Natural killer cell treated with Interleukin-12 subunit alpha and Interleukin-12 subunit beta and Interleukin-15 and Interleukin-18, amount 100 ng/mL, for 72 hours (primary cell): ENCODE data around the gene IL19. TPM values are rescaled to one million over a fixed set of nuclear protein-coding genes. Genes with fewer than 3 reads are reported as not detected.
A peak's percentile ranks its signal among the peaks of the same experiment; 100 is the strongest.

Experiments
- ATAC-seq, 2 donors: fragments of 150-1000 bp; cut with Tn5 transposase in 1 of 2; sonication (Bioruptor Pico), chemical (Tn5 transposase) in 1 of 2; 2 replicates each; pipeline ENCODE4 v1.10.0; 2021
- DNase-seq: peaks from one replicate; pipeline ENCODE4 v3.0.0; 2022; ENCODE audit warnings: low spot score
- H3K27ac Mint-ChIP-seq, 2 donors: 1 replicate in 1 of 2; 2 replicates in 1 of 2; pipeline ENCODE4 v1.8.0; 2022; ENCODE audit warnings: mixed read lengths in 2 of 2, mild to moderate bottlenecking in 1 of 2, moderate library complexity in 1 of 2
- H3K27me3 Mint-ChIP-seq, 2 donors: 1 replicate in 1 of 2; 2 replicates in 1 of 2; pipeline ENCODE4 v1.8.0; 2022; ENCODE audit warnings: mixed read lengths in 2 of 2
- H3K36me3 Mint-ChIP-seq: one replicate; pipeline ENCODE4 v1.8.0; 2022; ENCODE audit warnings: mixed read lengths
- H3K4me1 Mint-ChIP-seq, 2 donors: 1 replicate in 1 of 2; 2 replicates in 1 of 2; pipeline ENCODE4 v1.8.0; 2022; ENCODE audit warnings: low read depth in 2 of 2, mixed read lengths in 2 of 2, mild to moderate bottlenecking in 1 of 2
- H3K4me3 Mint-ChIP-seq: one replicate; pipeline ENCODE4 v1.8.0; 2022; ENCODE audit warnings: mixed read lengths
- H3K9me3 Mint-ChIP-seq: 2 replicates; pipeline ENCODE4 v1.8.0; 2022; ENCODE audit warnings: mixed read lengths
- total RNA-seq, 2 donors: library from RNA; stranded (reverse); gene quantifications; one replicate each; pipeline ENCODE4 v1.2.3, GENCODE V29; 2022

IL19 gene
- total RNA-seq, 2 donors from 2014 or later: not detected

GRCh38 chr1:206828765-206829164 is 58.2 kb downstream of the IL19 start:
- ATAC-seq (no peak), DNase-seq (no peak)
- peaks cover 0 to 15% of the 10 kb centered on the region in 2 donors for H3K27me3 Mint-ChIP-seq
- peaks cover 29 to 37% of the 10 kb centered on the region in 2 donors for H3K4me1 Mint-ChIP-seq
- H3K4me3 Mint-ChIP-seq: peak overlapping the region; percentile 12
- no peaks in the 10 kb centered on the region for H3K9me3 Mint-ChIP-seq
- no peak overlapping the region for H3K27ac Mint-ChIP-seq
- no peaks in the 10 kb centered on the region for H3K36me3 Mint-ChIP-seq

- peak overlapping the region in 1 of 2 donors; percentile 1 for H3K27ac Mint-ChIP-seq
- no peaks in the 10 kb centered on the region for H3K36me3 Mint-ChIP-seq
- H3K9me3 Mint-ChIP-seq: no peaks in the 10 kb centered on the region
- ATAC-seq (peak in 1 of 2 donors; percentile 12), DNase-seq (no peak)
- H3K27me3 Mint-ChIP-seq: peaks cover 0 to 15% of the 10 kb centered on the region in 2 donors
- peaks cover 29 to 34% of the 10 kb centered on the region in 2 donors for H3K4me1 Mint-ChIP-seq
- H3K4me3 Mint-ChIP-seq: peak overlapping the region; percentile 12
Measured at GRCh38 chr1:206829282-206829681, 58.7 kb downstream of the IL19 start.

DNA sequence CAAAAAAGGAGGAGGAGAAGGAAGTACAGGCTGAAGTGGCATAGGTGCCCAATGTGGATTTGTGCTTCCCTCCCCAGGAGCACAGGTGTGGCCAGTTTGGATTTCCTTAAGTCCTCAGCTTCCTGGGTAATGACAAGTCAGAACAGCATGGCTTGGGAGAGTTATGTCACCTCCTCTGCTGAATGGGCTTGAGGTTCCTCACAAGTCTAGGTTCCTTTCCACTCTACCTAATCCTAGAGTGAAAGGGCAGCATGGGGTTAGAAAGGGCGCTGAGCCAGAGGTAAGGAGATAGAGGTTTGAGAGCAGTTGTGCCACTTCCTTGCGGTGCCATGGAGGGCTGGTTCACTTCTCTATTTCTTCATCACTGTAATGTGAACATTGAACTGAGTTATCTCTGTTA is 59.3 kb downstream of the IL19 start:
- no peak for DNase-seq
- peak overlapping the region in 1 of 2 donors; percentile 1 for H3K27ac Mint-ChIP-seq
- H3K4me3 Mint-ChIP-seq: no peak overlapping the region

DNA sequence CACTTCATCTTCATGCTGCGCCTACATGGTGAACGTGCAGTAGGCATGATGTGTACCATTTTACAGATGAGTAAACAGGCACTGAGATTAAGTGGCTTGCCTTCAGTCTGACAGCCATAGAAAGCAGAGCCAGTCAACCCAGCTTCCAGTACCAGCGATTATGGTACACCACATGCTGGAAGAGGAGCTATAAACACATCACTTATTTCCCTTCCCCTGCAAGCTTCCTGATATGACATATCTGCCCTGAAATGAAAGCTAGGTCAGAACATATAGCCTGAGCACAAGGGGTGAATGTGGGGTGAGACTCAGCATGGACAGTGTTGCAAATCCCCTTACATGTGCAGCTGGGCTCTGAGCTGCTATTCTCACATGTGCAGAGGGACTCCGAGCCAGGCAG is 61.1 kb downstream of the IL19 start:
- peaks cover 29 to 31% of the 10 kb centered on the region in 2 donors for H3K4me1 Mint-ChIP-seq
- no peak for ATAC-seq
- no peak for DNase-seq
- peaks cover 0 to 18% of the 10 kb centered on the region in 2 donors for H3K27me3 Mint-ChIP-seq
- no peaks in the 10 kb centered on the region for H3K36me3 Mint-ChIP-seq
- H3K4me3 Mint-ChIP-seq: no peak overlapping the region
- H3K27ac Mint-ChIP-seq: no peak overlapping the region
- no peaks in the 10 kb centered on the region for H3K9me3 Mint-ChIP-seq

More for the DNA sequence above, 59.3 kb downstream of the IL19 start:
- Mint-ChIP-seq H3K27me3 (peaks cover 0 to 18% of the 10 kb centered on the region in 2 donors), H3K4me1 (peaks cover 29 to 33% of the 10 kb centered on the region in 2 donors), H3K36me3 (no peaks in the 10 kb centered on the region), H3K9me3 (no peaks in the 10 kb centered on the region)
- peak in 1 of 2 donors; percentile 65 for ATAC-seq

- ATAC-seq (no peak), DNase-seq (no peak)
- Mint-ChIP-seq H3K4me1 (peaks cover 28 to 29% of the 10 kb centered on the region in 2 donors), H3K9me3 (no peaks in the 10 kb centered on the region), H3K4me3 (no peak overlapping the region), H3K27ac (no peak overlapping the region), H3K27me3 (peaks cover 7 to 20% of the 10 kb centered on the region in 2 donors), H3K36me3 (no peaks in the 10 kb centered on the region)
Measured at GRCh38 chr1:206832352-206832880, 61.8 kb downstream of the IL19 start.

DNA sequence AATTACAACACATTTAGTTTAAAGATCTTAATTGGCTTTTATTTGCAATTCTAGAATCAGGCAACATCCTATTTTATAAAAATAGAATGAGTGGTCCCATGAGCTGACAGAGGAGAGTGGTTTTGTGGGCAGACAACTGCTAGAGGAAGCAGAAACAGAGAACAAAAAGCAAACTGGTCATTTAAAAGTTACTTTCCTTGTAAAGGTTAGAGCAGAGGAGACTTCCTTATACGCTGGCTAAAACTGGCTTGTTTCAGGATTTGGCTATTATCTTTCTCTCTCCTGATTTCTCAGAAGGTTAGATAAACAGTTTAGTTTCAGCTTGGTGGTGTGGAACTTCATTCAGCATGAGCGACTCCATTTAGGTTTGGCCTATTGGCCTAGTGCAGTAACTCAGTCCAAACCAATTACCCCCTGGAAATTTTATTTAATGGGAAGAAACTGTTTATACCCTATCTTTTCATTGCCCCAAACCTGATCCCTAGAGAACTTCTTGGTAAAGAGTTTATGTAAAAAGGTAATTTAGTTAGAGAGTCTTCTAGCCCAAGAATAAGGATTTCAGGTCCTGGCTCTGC is 62.6 kb downstream of the IL19 start:
- H3K27ac Mint-ChIP-seq: no peak overlapping the region
- no peaks in the 10 kb centered on the region for H3K9me3 Mint-ChIP-seq
- no peaks in the 10 kb centered on the region for H3K36me3 Mint-ChIP-seq
- H3K4me3 Mint-ChIP-seq: no peak overlapping the region
- H3K27me3 Mint-ChIP-seq: peaks cover 9 to 20% of the 10 kb centered on the region in 2 donors
- peaks cover 28 to 29% of the 10 kb centered on the region in 2 donors for H3K4me1 Mint-ChIP-seq
- DNase-seq (no peak), ATAC-seq (no peak)

DNA sequence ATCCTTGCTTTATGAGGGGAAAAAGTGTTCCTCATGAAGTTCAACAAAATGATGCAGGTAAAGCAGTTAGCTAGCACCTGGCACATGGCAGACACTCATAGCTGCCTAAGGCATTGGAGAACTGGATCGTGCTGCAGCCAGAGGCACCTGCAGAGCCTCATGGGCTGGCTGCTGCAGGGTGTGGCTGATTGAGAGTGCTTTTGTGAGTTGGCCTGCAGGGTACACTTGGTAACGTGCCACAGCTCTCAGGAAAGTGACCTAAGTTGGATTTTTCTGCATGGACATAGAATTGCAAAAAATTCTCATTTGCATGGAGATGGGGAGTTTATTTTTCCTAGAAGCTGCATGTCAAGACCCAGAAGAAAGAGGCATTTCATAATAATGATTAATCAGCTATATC is 63.2 kb downstream of the IL19 start:
- Mint-ChIP-seq H3K27me3 (peaks cover 9 to 20% of the 10 kb centered on the region in 2 donors), H3K36me3 (no peaks in the 10 kb centered on the region), H3K9me3 (no peaks in the 10 kb centered on the region), H3K4me1 (peaks cover 28 to 29% of the 10 kb centered on the region in 2 donors), H3K4me3 (no peak overlapping the region), H3K27ac (no peak overlapping the region)
- no peak for ATAC-seq
- DNase-seq: no peak

- Mint-ChIP-seq H3K27ac (no peak overlapping the region), H3K4me3 (no peak overlapping the region), H3K9me3 (no peaks in the 10 kb centered on the region), H3K27me3 (peaks cover 11 to 17% of the 10 kb centered on the region in 2 donors), H3K4me1 (peaks cover 23 to 24% of the 10 kb centered on the region in 2 donors), H3K36me3 (no peaks in the 10 kb centered on the region)
- DNase-seq: no peak
- no peak for ATAC-seq
Measured at GRCh38 chr1:206834217-206834616, 63.6 kb downstream of the IL19 start.

DNA sequence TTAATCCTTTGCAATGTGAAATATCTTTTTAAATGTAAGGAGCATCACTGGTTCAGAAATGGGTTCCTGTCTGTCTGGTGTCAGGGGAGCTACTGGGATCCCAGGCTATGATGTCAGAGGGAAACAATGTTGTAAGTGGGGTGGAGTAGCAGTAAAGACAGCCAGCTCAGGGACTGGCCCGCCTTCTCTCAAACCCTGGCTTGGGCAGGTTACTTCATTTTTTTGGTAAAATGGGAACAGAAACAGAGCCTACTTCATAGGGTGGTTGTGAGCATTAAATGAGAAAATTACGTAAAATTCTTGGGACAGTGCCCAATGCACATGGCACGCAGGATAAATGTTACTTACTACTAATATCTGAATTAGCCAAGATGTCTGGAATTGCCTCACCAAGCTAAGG is 64.1 kb downstream of the IL19 start:
- H3K9me3 Mint-ChIP-seq: no peaks in the 10 kb centered on the region
- H3K4me3 Mint-ChIP-seq: no peak overlapping the region
- H3K27ac Mint-ChIP-seq: no peak overlapping the region
- H3K36me3 Mint-ChIP-seq: no peaks in the 10 kb centered on the region
- no peak for ATAC-seq
- peaks cover 15 to 16% of the 10 kb centered on the region in 2 donors for H3K27me3 Mint-ChIP-seq
- peaks cover 19% of the 10 kb centered on the region in 2 donors for H3K4me1 Mint-ChIP-seq
- no peak for DNase-seq

GRCh38 chr1:206835186-206835585 is 64.6 kb downstream of the IL19 start:
- Mint-ChIP-seq H3K4me3 (no peak overlapping the region), H3K36me3 (no peaks in the 10 kb centered on the region), H3K4me1 (peaks cover 14 to 15% of the 10 kb centered on the region in 2 donors), H3K27me3 (peaks cover 15 to 19% of the 10 kb centered on the region in 2 donors), H3K27ac (no peak overlapping the region), H3K9me3 (no peaks in the 10 kb centered on the region)
- DNase-seq (no peak), ATAC-seq (no peak)

DNA sequence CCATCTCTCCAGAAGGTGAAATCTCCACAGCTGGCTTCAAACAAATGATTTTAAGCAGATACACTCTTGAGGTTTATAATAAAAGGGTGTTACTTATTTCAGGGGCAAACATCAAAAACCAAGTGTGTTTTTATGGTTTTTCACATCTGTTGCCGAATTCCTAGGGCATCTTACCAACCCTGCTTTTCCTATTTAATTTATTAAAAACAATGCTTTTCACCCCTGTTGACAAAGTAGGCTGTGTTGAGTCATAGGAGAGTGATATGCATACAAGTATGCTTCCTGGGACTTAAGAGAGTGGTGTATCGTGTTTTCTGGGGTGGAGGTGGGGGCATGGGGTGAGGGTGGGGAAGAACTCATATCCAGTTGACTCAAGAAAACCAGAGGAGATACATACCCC is 65.5 kb downstream of the IL19 start:
- Mint-ChIP-seq H3K9me3 (no peaks in the 10 kb centered on the region), H3K36me3 (no peaks in the 10 kb centered on the region), H3K27ac (no peak overlapping the region), H3K4me1 (peaks cover 11% of the 10 kb centered on the region in 2 donors), H3K27me3 (peaks cover 17 to 19% of the 10 kb centered on the region in 2 donors), H3K4me3 (no peak overlapping the region)
- ATAC-seq (no peak), DNase-seq (no peak)

DNA sequence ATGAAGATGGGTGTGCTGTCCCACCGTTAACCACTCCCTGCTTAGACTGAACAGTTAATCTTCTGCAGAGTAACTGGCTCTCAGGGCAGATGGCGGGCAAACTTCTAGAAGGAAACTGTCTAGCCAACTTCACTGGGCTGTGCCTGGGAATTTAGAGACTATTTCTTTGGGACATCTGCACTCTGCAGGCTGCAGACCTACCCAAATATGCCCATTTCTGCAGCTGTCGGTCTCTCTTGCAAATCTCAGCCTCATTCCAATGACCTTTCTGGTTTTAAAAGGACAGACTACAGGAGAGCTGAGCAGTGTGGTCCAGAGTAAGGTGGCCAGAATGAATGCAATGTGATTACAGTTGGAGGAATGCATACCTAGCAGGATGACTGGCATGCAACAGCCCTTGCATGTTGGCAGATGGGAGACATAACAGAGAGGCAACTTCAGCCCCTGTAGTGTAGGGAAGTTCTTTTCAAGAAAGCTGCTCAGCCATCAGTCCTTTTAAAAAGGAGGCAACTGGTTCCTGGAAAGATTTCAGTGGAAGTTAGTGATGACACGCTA is 68.5 kb downstream of the IL19 start:
- no peaks in the 10 kb centered on the region for H3K9me3 Mint-ChIP-seq
- H3K27me3 Mint-ChIP-seq: peaks cover 16 to 19% of the 10 kb centered on the region in 2 donors
- no peaks in the 10 kb centered on the region for H3K36me3 Mint-ChIP-seq
- no peak overlapping the region for H3K4me3 Mint-ChIP-seq
- H3K27ac Mint-ChIP-seq: no peak overlapping the region
- no peak for ATAC-seq
- no peak for DNase-seq
- H3K4me1 Mint-ChIP-seq: no peaks in the 10 kb centered on the region

DNA sequence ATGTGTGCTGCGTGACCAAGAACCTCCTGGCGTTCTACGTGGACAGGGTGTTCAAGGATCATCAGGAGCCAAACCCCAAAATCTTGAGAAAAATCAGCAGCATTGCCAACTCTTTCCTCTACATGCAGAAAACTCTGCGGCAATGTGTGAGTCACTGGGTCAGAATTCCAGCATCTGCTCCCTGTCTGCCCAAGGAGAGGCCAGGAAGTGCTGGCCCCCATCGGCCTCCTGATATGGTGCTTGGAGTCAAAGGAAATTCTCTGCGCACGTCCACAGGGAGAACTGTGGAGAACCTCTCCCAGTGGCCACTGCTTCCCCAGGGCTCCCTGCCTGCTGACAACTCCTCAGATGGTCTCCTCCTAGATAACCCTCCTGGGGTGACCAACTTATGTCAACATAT is 69.3 kb downstream of the IL19 start:
- ATAC-seq (no peak), DNase-seq (no peak)
- H3K27me3 Mint-ChIP-seq: peaks cover 12 to 19% of the 10 kb centered on the region in 2 donors
- no peaks in the 10 kb centered on the region for H3K36me3 Mint-ChIP-seq
- H3K4me1 Mint-ChIP-seq: no peaks in the 10 kb centered on the region
- H3K4me3 Mint-ChIP-seq: no peak overlapping the region
- no peak overlapping the region for H3K27ac Mint-ChIP-seq
- H3K9me3 Mint-ChIP-seq: no peaks in the 10 kb centered on the region

DNA sequence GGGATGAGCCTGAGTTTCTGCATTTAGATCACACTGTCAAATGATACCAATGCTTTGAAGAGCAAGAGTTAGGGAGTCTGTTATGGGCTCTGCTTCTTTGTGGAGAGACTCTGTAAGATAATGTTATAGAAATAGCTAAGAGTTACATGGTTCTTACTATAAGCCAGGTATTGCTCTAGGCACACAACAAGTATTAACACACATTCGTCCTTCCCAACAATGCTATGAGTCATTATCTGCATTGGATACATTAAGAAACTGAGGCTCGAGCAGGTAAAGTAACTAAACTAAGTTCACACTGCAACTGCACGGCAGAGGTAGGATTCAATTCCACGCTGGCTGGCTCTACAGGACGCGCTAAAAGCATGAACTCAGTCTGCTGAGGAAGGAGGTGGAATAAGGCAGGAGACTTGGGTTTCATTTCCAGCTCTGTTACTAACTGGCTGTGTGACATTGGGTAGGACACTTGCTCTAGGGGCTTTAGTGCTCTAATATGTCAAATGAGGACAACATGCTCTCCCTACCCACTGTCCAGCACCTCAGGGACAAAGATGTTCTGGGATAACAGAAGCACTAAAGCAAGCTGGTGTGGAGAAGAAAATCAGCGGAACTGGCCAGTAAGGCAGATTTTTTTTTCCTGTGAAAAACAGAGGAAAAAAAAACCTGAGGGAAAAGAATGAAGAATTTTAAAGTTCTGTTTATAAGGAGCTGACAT is 71.2 kb downstream of the IL19 start:
- Mint-ChIP-seq H3K27ac (no peak overlapping the region), H3K27me3 (peaks cover 9 to 18% of the 10 kb centered on the region in 2 donors), H3K4me3 (no peak overlapping the region), H3K9me3 (no peaks in the 10 kb centered on the region), H3K36me3 (no peaks in the 10 kb centered on the region), H3K4me1 (no peaks in the 10 kb centered on the region)
- ATAC-seq (no peak), DNase-seq (no peak)
